ENCODE measurements around the gene IGSF11. TPM values are rescaled to one million over a fixed set of nuclear protein-coding genes. Genes with fewer than 3 reads are reported as not detected.

The IGSF11 gene
- total and polyA plus RNA-seq, 2 donors (not counting 1 experiment from before 2014, with no cell fraction given) = not detected

GRCh38 chr3:119042162-119042561 is 7.5 kb upstream of the IGSF11 start:
- ATAC-seq (ENCODE audit: low read depth) (no peak), DNase-seq (no peak)
- Histone ChIP-seq H3K9ac (ENCODE audit: low read length) (no peak overlapping the region), H3K4me1 (ENCODE audit: control insufficient read depth in 2 of 2, insufficient read depth in 2 of 2, low read length in 2 of 2) (no peaks in the 10 kb centered on the region), H2AFZ (ENCODE audit: insufficient read depth, low read depth, low read length, poor library complexity, severe bottlenecking) (no peak overlapping the region), H3K27me3 (replicated peaks in 1 of 4; ENCODE audit: control extremely low read depth in 1 of 4, control insufficient read depth in 3 of 4, insufficient read depth in 4 of 4, low read length in 3 of 4) (peaks cover 0 to 9% (median 2%) of the 10 kb centered on the region in 4 experiments), H3K27ac (ENCODE audit: low read length in 2 of 2) (no peak overlapping the region), H3K36me3 (replicated peaks in 1 of 2; ENCODE audit: control extremely low read depth in 1 of 2, control insufficient read depth in 1 of 2, extremely low read depth in 1 of 2, insufficient read depth in 2 of 2, low read length in 1 of 2) (no peaks in the 10 kb centered on the region), H3K9me3 (ENCODE audit: control extremely low read depth in 1 of 3, control insufficient read depth in 2 of 3, insufficient read depth in 1 of 3, low read length in 2 of 3) (peaks cover 0 to 3% (median 0%) of the 10 kb centered on the region in 3 donors), H4K20me1 (ENCODE audit: control insufficient read depth, insufficient read depth, low read length, poor library complexity, severe bottlenecking) (no peaks in the 10 kb centered on the region), H3K79me2 (ENCODE audit: control insufficient read depth, insufficient read depth, low read length) (no peaks in the 10 kb centered on the region), H3K4me3 (ENCODE audit: control extremely low read depth in 1 of 5, extremely low read depth in 1 of 5, insufficient read depth in 1 of 5, low read depth in 2 of 5, low read length in 4 of 5) (no peak overlapping the region), H3K4me2 (replicated peaks; ENCODE audit: low read depth, low read length, poor library complexity, severe bottlenecking) (no peak overlapping the region)
- TF ChIP-seq EZH2 (IDR thresholded peaks at IDR 0.05; ENCODE audit: borderline replicate concordance, insufficient read depth, low read depth, low read length, poor library complexity, severe bottlenecking) = no peak
- TF ChIP-seq CTCF (IDR thresholded peaks at IDR 0.05) = no peak
- no peak overlapping the region for H3K4me3 Mint-ChIP-seq
- H3K9me3 Mint-ChIP-seq (ENCODE audit: insufficient read depth) = peaks cover 6% of the 10 kb centered on the region
- CTCF ChIA-PET = no interaction called here
- intact Hi-C loops (cut with micrococcal nuclease) = no loop called here
- peaks cover 26% of the 10 kb centered on the region for H3K27me3 Mint-ChIP-seq
- no peaks in the 10 kb centered on the region for H3K4me1 Mint-ChIP-seq
- no peak overlapping the region for H3K27ac Mint-ChIP-seq
- 93% methylated on average over 2 of the region's 2 CpGs for whole genome bisulfite sequencing (ENCODE audit: insufficient coverage)
- POLR2A ChIA-PET = no interaction called here

GRCh38 chr3:119035014-119035346 is 334 bp upstream of the IGSF11 start:
- H3K4me3 ChIP-seq (ENCODE audit: control extremely low read depth in 1 of 5, extremely low read depth in 1 of 5, insufficient read depth in 1 of 5, low read depth in 2 of 5, low read length in 4 of 5) = peak overlapping the region in 2 of 5 experiments; percentile 43 to 54
- H3K36me3 ChIP-seq (replicated peaks in 1 of 2; ENCODE audit: control extremely low read depth in 1 of 2, control insufficient read depth in 1 of 2, extremely low read depth in 1 of 2, insufficient read depth in 2 of 2, low read length in 1 of 2) = no peaks in the 10 kb centered on the region
- H3K9me3 ChIP-seq (ENCODE audit: control extremely low read depth in 1 of 3, control insufficient read depth in 2 of 3, insufficient read depth in 1 of 3, low read length in 2 of 3) = peaks cover 0 to 2% (median 0%) of the 10 kb centered on the region in 3 donors
- peaks cover 0 to 34% (median 18%) of the 10 kb centered on the region in 4 experiments for H3K27me3 ChIP-seq (replicated peaks in 1 of 4; ENCODE audit: control extremely low read depth in 1 of 4, control insufficient read depth in 3 of 4, insufficient read depth in 4 of 4, low read length in 3 of 4)
- TF ChIP-seq EZH2 (IDR thresholded peaks at IDR 0.05; ENCODE audit: borderline replicate concordance, insufficient read depth, low read depth, low read length, poor library complexity, severe bottlenecking) (no peak), CTCF (IDR thresholded peaks at IDR 0.05) (peak; percentile 10)
- WGBS (ENCODE audit: insufficient coverage) = 0% methylated on average over 17 of the region's 18 CpGs
- H3K27ac ChIP-seq (ENCODE audit: low read length in 2 of 2) = no peak overlapping the region
- peak overlapping the region; percentile 80 for H3K4me3 Mint-ChIP-seq
- peaks cover 4 to 6% of the 10 kb centered on the region in 2 donors for H3K4me1 ChIP-seq (ENCODE audit: control insufficient read depth in 2 of 2, insufficient read depth in 2 of 2, low read length in 2 of 2)
- ChIA-PET CTCF (interaction anchor here (1.3 to 5.2 kb wide), 2 partner anchors 153 to 207 kb away, joined by 6 to 39 read pairs; no protein-coding TSS in a partner anchor), POLR2A (no interaction called here)
- peaks cover 52% of the 10 kb centered on the region for H3K27me3 Mint-ChIP-seq
- peaks cover 11% of the 10 kb centered on the region for H3K4me1 Mint-ChIP-seq
- no peaks in the 10 kb centered on the region for H3K9me3 Mint-ChIP-seq (ENCODE audit: insufficient read depth)
- H2AFZ ChIP-seq (ENCODE audit: insufficient read depth, low read depth, low read length, poor library complexity, severe bottlenecking) = peak overlapping the region; percentile 72
- DNase-seq (no peak), ATAC-seq (ENCODE audit: low read depth) (no peak)
- intact Hi-C loops (cut with micrococcal nuclease) = loop anchor here (10.0 kb wide), 1 partner anchor 210 kb away; the partner anchor contains the start of gene B4GALT4
- peak overlapping the region; percentile 49 for H3K9ac ChIP-seq (ENCODE audit: low read length)
- H3K79me2 ChIP-seq (ENCODE audit: control insufficient read depth, insufficient read depth, low read length) = no peaks in the 10 kb centered on the region
- H3K27ac Mint-ChIP-seq = no peak overlapping the region
- H3K4me2 ChIP-seq (replicated peaks; ENCODE audit: low read depth, low read length, poor library complexity, severe bottlenecking) = peak overlapping the region; percentile 80
- no peaks in the 10 kb centered on the region for H4K20me1 ChIP-seq (ENCODE audit: control insufficient read depth, insufficient read depth, low read length, poor library complexity, severe bottlenecking)
